Mammary epithelial cell (primary cell): ENCODE data around the gene PTRH2.

Source experiments
- CTCF ChIP-seq, 2 donors: IDR thresholded peaks in 1 of 2; conservative IDR thresholded peaks in 1 of 2; 2 replicates each; pipeline ENCODE4 v1.5.1; 2011 to 2012; ENCODE audit warnings: inconsistent platforms in 2 of 2, low read length in 2 of 2, mild to moderate bottlenecking in 2 of 2, control low read depth in 1 of 2, low read depth in 1 of 2; ENCODE audit not compliant: insufficient read depth in 1 of 2; ENCODE audit errors: extremely low read depth in 1 of 2
- EZH2 ChIP-seq: IDR thresholded peaks from 2 replicates; pipeline ENCODE4 v1.6.1; 2012; ENCODE audit warnings: low read length, inconsistent platforms, borderline replicate concordance

- TF ChIP-seq CTCF (conservative IDR thresholded peaks at IDR 0.05 in 1 of 2, IDR thresholded peaks at IDR 0.05 in 1 of 2; ENCODE audit: extremely low read depth in 1 of 2, insufficient read depth in 1 of 2, low read depth in 1 of 2, low read length in 2 of 2) (no peak), EZH2 (no peak)
Measured at GRCh38 chr17:59711936-59712335, 4.7 kb upstream of the PTRH2 start.
